H9 (cell line): ENCODE data around the gene MAP6. TPM values are rescaled to one million over a fixed set of nuclear protein-coding genes. Genes with fewer than 3 reads are reported as not detected.

Source experiments
- DNase-seq: peaks from one replicate; pipeline ENCODE4 v3.0.0-alpha.2; 2017
- H2AFZ ChIP-seq: one replicate; pipeline ENCODE4 v1.6.1; 2013; ENCODE audit warnings: mild to moderate bottlenecking, low read length, control low read depth, moderate library complexity
- H2AK5ac ChIP-seq: 2 replicates; pipeline ENCODE4 v1.6.1; 2013; ENCODE audit warnings: low read length, control low read depth, mixed read lengths; ENCODE audit not compliant: insufficient read length
- H2BK120ac ChIP-seq: one replicate; pipeline ENCODE4 v1.6.1; 2013; ENCODE audit warnings: low read depth, mild to moderate bottlenecking, low read length, control low read depth, inconsistent platforms; ENCODE audit not compliant: poor library complexity, severe bottlenecking
- H2BK12ac ChIP-seq: 2 replicates; pipeline ENCODE4 v1.6.1; 2013; ENCODE audit warnings: low read length, control low read depth, mixed read lengths, low read depth; ENCODE audit not compliant: insufficient read length
- H2BK15ac ChIP-seq: 2 replicates; pipeline ENCODE4 v1.6.1; 2013; ENCODE audit warnings: low read depth, low read length, control low read depth
- H2BK20ac ChIP-seq: one replicate; pipeline ENCODE4 v1.6.1; 2013; ENCODE audit warnings: low read depth, mild to moderate bottlenecking, low read length, control low read depth, inconsistent platforms; ENCODE audit not compliant: poor library complexity, severe bottlenecking
- H2BK5ac ChIP-seq: 2 replicates; pipeline ENCODE4 v1.6.1; 2013; ENCODE audit warnings: low read length, control low read depth, mixed read lengths; ENCODE audit not compliant: insufficient read length
- H3K14ac ChIP-seq: 2 replicates; pipeline ENCODE4 v1.6.1; 2013; ENCODE audit warnings: low read length, control low read depth; ENCODE audit not compliant: insufficient read depth
- H3K18ac ChIP-seq: 2 replicates; pipeline ENCODE4 v1.6.1; 2013; ENCODE audit warnings: low read depth, mild to moderate bottlenecking, mixed read lengths, low read length, control low read depth; ENCODE audit not compliant: insufficient read length
- H3K23ac ChIP-seq: 2 replicates; pipeline ENCODE4 v1.6.1; 2013; ENCODE audit warnings: low read length, control low read depth, mixed read lengths, low read depth; ENCODE audit not compliant: insufficient read length
- H3K23me2 ChIP-seq: 2 replicates; pipeline ENCODE4 v1.6.1; 2013; ENCODE audit warnings: low read depth, mild to moderate bottlenecking, mixed read lengths, low read length, control low read depth; ENCODE audit not compliant: insufficient read length, poor library complexity, severe bottlenecking
- H3K27ac ChIP-seq: 2 replicates; pipeline ENCODE4 v1.5.1; 2013; ENCODE audit warnings: low read length, control low read depth, mixed read lengths, low read depth; ENCODE audit not compliant: insufficient read length
- H3K27me3 ChIP-seq: 2 replicates; pipeline ENCODE4 v1.6.1; 2013; ENCODE audit warnings: low read length, control low read depth, inconsistent platforms; ENCODE audit not compliant: insufficient read depth
- H3K4ac ChIP-seq: 2 replicates; pipeline ENCODE4 v1.6.1; 2013; ENCODE audit warnings: low read depth, mild to moderate bottlenecking, control low read depth, inconsistent platforms, low read length, moderate library complexity
- H3K4me1 ChIP-seq: 2 replicates; pipeline ENCODE4 v1.6.1; 2013; ENCODE audit warnings: low read length, control low read depth, inconsistent platforms; ENCODE audit not compliant: insufficient read depth
- H3K4me2 ChIP-seq: 2 replicates; pipeline ENCODE4 v1.6.1; 2013; ENCODE audit warnings: low read length, control low read depth, mixed read lengths; ENCODE audit not compliant: insufficient read length, insufficient read depth
- H3K56ac ChIP-seq: 2 replicates; pipeline ENCODE4 v1.6.1; 2013; ENCODE audit warnings: low read depth, mild to moderate bottlenecking, mixed read lengths, low read length, control low read depth; ENCODE audit not compliant: insufficient read length
- H3K79me1 ChIP-seq: 2 replicates; pipeline ENCODE4 v1.6.1; 2013; ENCODE audit warnings: low read depth, mild to moderate bottlenecking, moderate library complexity, low read length, control low read depth, inconsistent platforms; ENCODE audit not compliant: insufficient read depth, poor library complexity, severe bottlenecking
- H3K79me2 ChIP-seq: 2 replicates; pipeline ENCODE4 v1.6.1; 2013; ENCODE audit warnings: low read length, control low read depth, inconsistent platforms; ENCODE audit not compliant: insufficient read depth
- H3K9ac ChIP-seq: 2 replicates; pipeline ENCODE4 v1.6.1; 2013; ENCODE audit warnings: low read length, control low read depth, mixed read lengths; ENCODE audit not compliant: insufficient read length; ENCODE audit errors: extremely low read depth
- H3K9me3 ChIP-seq: one replicate; pipeline ENCODE4 v1.6.1; 2013; ENCODE audit warnings: low read depth, low read length, inconsistent platforms; ENCODE audit not compliant: control insufficient read depth
- H3T11ph ChIP-seq: one replicate; pipeline ENCODE4 v1.6.1; 2013; ENCODE audit warnings: mild to moderate bottlenecking, low read length, control low read depth, inconsistent platforms
- H4K20me1 ChIP-seq: one replicate; pipeline ENCODE4 v1.6.1; 2013; ENCODE audit not compliant: control insufficient read depth, insufficient read length, insufficient read depth
- H4K5ac ChIP-seq: 2 replicates; pipeline ENCODE4 v1.6.1; 2013; ENCODE audit warnings: low read depth, mild to moderate bottlenecking, mixed read lengths, low read length, control low read depth; ENCODE audit not compliant: insufficient read length
- H4K8ac ChIP-seq: replicated peaks from 2 replicates; pipeline ENCODE4 v1.6.1; 2013; ENCODE audit warnings: low read length, control low read depth, mixed read lengths, low read depth; ENCODE audit not compliant: insufficient read length
- H4K91ac ChIP-seq: 2 replicates; pipeline ENCODE4 v1.6.1; 2013; ENCODE audit warnings: low read depth, mild to moderate bottlenecking, moderate library complexity, mixed read lengths, low read length, control low read depth; ENCODE audit not compliant: insufficient read length
- H3K27ac Mint-ChIP-seq, 3 experiments: 2 replicates in 2 of 3; 3 replicates in 1 of 3; pipeline ENCODE4 v1.8.0; 2020 to 2021; ENCODE audit warnings: mixed read lengths in 3 of 3, mild to moderate bottlenecking in 1 of 3, moderate library complexity in 1 of 3
- H3K27me3 Mint-ChIP-seq: 2 replicates; pipeline ENCODE4 v1.8.0; 2021; ENCODE audit warnings: low read depth, mild to moderate bottlenecking, moderate library complexity, mixed read lengths
- H3K36me3 Mint-ChIP-seq, 3 experiments: 2 replicates in 2 of 3; 3 replicates in 1 of 3; pipeline ENCODE4 v1.8.0; 2020 to 2021; ENCODE audit warnings: low read depth in 3 of 3, mixed read lengths in 3 of 3; ENCODE audit not compliant: insufficient read depth in 1 of 3
- H3K4me1 Mint-ChIP-seq, 2 experiments: 2 replicates each; pipeline ENCODE4 v1.8.0; 2020; ENCODE audit warnings: mixed read lengths in 2 of 2
- H3K4me3 Mint-ChIP-seq, 2 experiments: 2 replicates in 1 of 2; 3 replicates in 1 of 2; pipeline ENCODE4 v1.8.0; 2020 to 2021; ENCODE audit warnings: mild to moderate bottlenecking in 2 of 2, mixed read lengths in 2 of 2, moderate library complexity in 1 of 2
- H3K9me3 Mint-ChIP-seq, 2 experiments: 2 replicates in 1 of 2; 3 replicates in 1 of 2; pipeline ENCODE4 v1.8.0; 2020; ENCODE audit warnings: mild to moderate bottlenecking in 2 of 2, mixed read lengths in 2 of 2, moderate library complexity in 1 of 2
- WGBS: extraction: QIAGEN DNeasy Blood & Tissue Kit; methylation state at CpG from one replicate; pipeline ENCODE4 v1.1.7; 2013; ENCODE audit warnings: missing lambda C conversion rate, low lambda C conversion rate, mixed read lengths; ENCODE audit not compliant: insufficient read length; ENCODE audit errors: extremely low coverage; 5-methylcytosine and 5-hydroxymethylcytosine counted together
- total RNA-seq: library from RNA; stranded (reverse); gene quantifications from 2 replicates; pipeline ENCODE4 v1.2.1, GENCODE V29; 2021
- TF ChIP-seq, protein P1 (sequence below): fragments of 200-600 bp; sonication (generic); conservative IDR thresholded peaks from 3 replicates; pipeline ENCODE4 v1.8.0; 2021; ENCODE audit warnings: antibody characterized with exemption, mild to moderate bottlenecking

The MAP6 gene
- total RNA-seq, 1 experiment from 2014 or later, result 0.77 TPM

- H3K79me2 ChIP-seq, result no peaks in the 10 kb centered on the region
- no peaks in the 10 kb centered on the region for H4K20me1 ChIP-seq
- no peaks in the 10 kb centered on the region for H3K23me2 ChIP-seq
- H4K5ac ChIP-seq, result no peak overlapping the region
- no peaks in the 10 kb centered on the region for H3K9me3 ChIP-seq
- no peaks in the 10 kb centered on the region for H3K27me3 Mint-ChIP-seq
- no peak overlapping the region for H3K23ac ChIP-seq
- no peak overlapping the region for H3K9ac ChIP-seq
- H3K56ac ChIP-seq, result no peak overlapping the region
- H2BK15ac ChIP-seq, result no peak overlapping the region
- no CpG with 5 or more reads among the region's 2 CpGs for WGBS
- no peak for DNase-seq
- no peak overlapping the region for H2BK5ac ChIP-seq
- no peaks in the 10 kb centered on the region for H3K4me1 ChIP-seq
- H2BK120ac ChIP-seq, result no peak overlapping the region
- no peaks in the 10 kb centered on the region for H3K36me3 Mint-ChIP-seq
- H3K27ac ChIP-seq, result no peak overlapping the region
- H3K4ac ChIP-seq, result no peak overlapping the region
- TF ChIP-seq, protein P1, sequence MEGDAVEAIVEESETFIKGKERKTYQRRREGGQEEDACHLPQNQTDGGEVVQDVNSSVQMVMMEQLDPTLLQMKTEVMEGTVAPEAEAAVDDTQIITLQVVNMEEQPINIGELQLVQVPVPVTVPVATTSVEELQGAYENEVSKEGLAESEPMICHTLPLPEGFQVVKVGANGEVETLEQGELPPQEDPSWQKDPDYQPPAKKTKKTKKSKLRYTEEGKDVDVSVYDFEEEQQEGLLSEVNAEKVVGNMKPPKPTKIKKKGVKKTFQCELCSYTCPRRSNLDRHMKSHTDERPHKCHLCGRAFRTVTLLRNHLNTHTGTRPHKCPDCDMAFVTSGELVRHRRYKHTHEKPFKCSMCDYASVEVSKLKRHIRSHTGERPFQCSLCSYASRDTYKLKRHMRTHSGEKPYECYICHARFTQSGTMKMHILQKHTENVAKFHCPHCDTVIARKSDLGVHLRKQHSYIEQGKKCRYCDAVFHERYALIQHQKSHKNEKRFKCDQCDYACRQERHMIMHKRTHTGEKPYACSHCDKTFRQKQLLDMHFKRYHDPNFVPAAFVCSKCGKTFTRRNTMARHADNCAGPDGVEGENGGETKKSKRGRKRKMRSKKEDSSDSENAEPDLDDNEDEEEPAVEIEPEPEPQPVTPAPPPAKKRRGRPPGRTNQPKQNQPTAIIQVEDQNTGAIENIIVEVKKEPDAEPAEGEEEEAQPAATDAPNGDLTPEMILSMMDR, result no peak
- H2AFZ ChIP-seq, result no peak overlapping the region
- no peak overlapping the region for H3K27ac Mint-ChIP-seq
- no peak overlapping the region for H3T11ph ChIP-seq
- H3K4me2 ChIP-seq, result no peak overlapping the region
- H2BK12ac ChIP-seq, result no peak overlapping the region
- no peak overlapping the region for H3K4me3 Mint-ChIP-seq
- peaks cover 9 to 24% of the 10 kb centered on the region in 2 experiments for H3K4me1 Mint-ChIP-seq
- no peaks in the 10 kb centered on the region for H3K27me3 ChIP-seq
- no peaks in the 10 kb centered on the region for H3K9me3 Mint-ChIP-seq
- H3K79me1 ChIP-seq, result no peaks in the 10 kb centered on the region
- H2BK20ac ChIP-seq, result no peak overlapping the region
- H4K8ac ChIP-seq, result no peak overlapping the region
- H3K18ac ChIP-seq, result no peak overlapping the region
- no peak overlapping the region for H2AK5ac ChIP-seq
- no peak overlapping the region for H3K14ac ChIP-seq
- H4K91ac ChIP-seq, result no peak overlapping the region
Observed at GRCh38 chr11:75642402-75643113, 26.3 kb downstream of the MAP6 start.
